Transverse colon (tissue), 4 donors: ENCODE measurements around the gene MESD. TPM values are rescaled to one million over a fixed set of nuclear protein-coding genes. Genes with fewer than 3 reads are reported as not detected.

Experiments used
- DNase-seq: peaks from one replicate; pipeline ENCODE4 v3.0.0-alpha.2; 2019
- H3K27ac ChIP-seq, 4 donors: fragments of 200-600 bp; sonication (generic); 2 replicates each; pipeline ENCODE4 v1.5.1; 2016 to 2018; ENCODE audit warnings: inconsistent platforms in 4 of 4
- H3K27me3 ChIP-seq: fragments of 200-600 bp; sonication (generic); 2 replicates; pipeline ENCODE4 v1.5.1; 2017; ENCODE audit warnings: inconsistent platforms
- H3K36me3 ChIP-seq, 4 donors: fragments of 200-600 bp; sonication (generic); 2 replicates each; pipeline ENCODE4 v1.5.1; 2017 to 2019; ENCODE audit warnings: inconsistent platforms in 4 of 4
- H3K4me1 ChIP-seq, 4 donors: fragments of 200-600 bp; sonication (generic); 2 replicates each; pipeline ENCODE4 v1.5.1; 2017 to 2020; ENCODE audit warnings: inconsistent platforms in 4 of 4
- H3K4me3 ChIP-seq, 4 donors: fragments of 200-600 bp; sonication (generic); 1 replicate in 1 of 4; 2 replicates in 3 of 4; pipeline versions ENCODE4 v1.5.1 to v1.6.1; 2017 to 2019; ENCODE audit warnings: inconsistent platforms in 4 of 4
- H3K9me3 ChIP-seq, 2 donors: fragments of 200-600 bp; sonication (generic); 2 replicates each; pipeline ENCODE4 v1.5.1; 2017 to 2019; ENCODE audit warnings: inconsistent platforms in 2 of 2
- CTCF ChIP-seq, 5 experiments: fragments of 200-600 bp in 3 of 5; fragments of 450-650 bp in 2 of 5; sonication (generic) in 3 of 5; IDR thresholded peaks; 1 replicate in 2 of 5; 2 replicates in 3 of 5; pipeline ENCODE4 v1.5.1; 2016 to 2017; ENCODE audit warnings: antibody characterized with exemption in 5 of 5, inconsistent platforms in 3 of 5, mild to moderate bottlenecking in 2 of 5, moderate library complexity in 1 of 5
- EP300 ChIP-seq: sonication (generic); formaldehyde crosslinking; IDR thresholded peaks from one replicate; pipeline ENCODE4 v1.6.1; 2017; ENCODE audit warnings: antibody characterized with exemption, low read depth
- POLR2A ChIP-seq: fragments of 450-650 bp; IDR thresholded peaks from one replicate; pipeline ENCODE4 v1.6.1; 2016; ENCODE audit warnings: antibody characterized with exemption, mild to moderate bottlenecking, moderate library complexity
- POLR2AphosphoS5 ChIP-seq, 3 donors: sonication (generic); formaldehyde crosslinking; IDR thresholded peaks; one replicate each; pipeline ENCODE4 v1.6.1; 2016; ENCODE audit warnings: antibody characterized with exemption in 3 of 3
- WGBS, 2 donors: methylation state at CpG; one replicate each; pipeline ENCODE4 v1.1.5; 2018; ENCODE audit warnings: low coverage in 1 of 2; 5-methylcytosine and 5-hydroxymethylcytosine counted together
- in situ Hi-C, 4 donors: fragments of 200-750 bp; cut with MboI; loops; one replicate each; pipeline versions ENCODE4 v1.15.0 to v1.15.1; 2017; ENCODE audit warnings: low sequenced_read_pairs in 3 of 4, low pct_ligation_motif_present in 1 of 4, low pct_unique_long_range_greater_than_20kb in 1 of 4
- intact Hi-C: fragments of 100-400 bp; cut with DNase I; formaldehyde crosslinking; loops from one replicate; pipeline ENCODE4 v1.15.1; 2023; ENCODE audit warnings: low total_unique reads
- total RNA-seq, 4 donors: library from RNA; depleted of rRNA; stranded (reverse); fragments of >200 nt; gene quantifications; one replicate each; pipeline ENCODE4 v1.1.0, GENCODE V29; 2016

Gene MESD
- total RNA-seq, 4 donors from 2014 or later = 15.8 to 39.3 (median 19.2) TPM

DNA sequence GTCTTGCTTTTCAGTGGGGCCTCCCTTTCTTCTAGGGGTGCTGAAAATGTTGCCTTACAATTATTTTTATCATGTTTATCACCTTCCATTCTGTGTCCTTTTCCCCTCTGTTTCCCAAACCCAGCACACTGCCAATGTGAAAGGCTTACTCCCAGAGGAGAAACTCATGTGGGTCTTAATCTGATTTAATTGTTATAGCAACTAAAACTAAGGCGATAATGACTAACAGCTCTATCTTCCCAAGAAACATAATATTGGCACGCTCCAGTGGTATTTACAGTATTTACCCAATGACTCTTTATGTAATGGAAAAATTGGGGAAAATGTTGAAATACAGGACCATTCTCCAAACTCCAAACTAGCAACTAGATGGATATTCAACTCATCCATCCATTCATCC, 58.4 kb downstream of the MESD start:
- Histone ChIP-seq H3K27ac (no peak overlapping the region), H3K4me1 (no peaks in the 10 kb centered on the region), H3K27me3 (no peaks in the 10 kb centered on the region), H3K4me3 (no peak overlapping the region), H3K36me3 (no peaks in the 10 kb centered on the region), H3K9me3 (no peaks in the 10 kb centered on the region)
- in situ Hi-C loops (no loop called here), intact Hi-C loops (no loop called here)
- no peak for DNase-seq
- WGBS, 2 donors = 90 to 93% methylated on average over 2 of the region's 2 CpGs
- TF ChIP-seq POLR2A = no peak
- TF ChIP-seq POLR2AphosphoS5 (IDR thresholded peaks at IDR 0.05) = no peak
- no peak for TF ChIP-seq EP300
- TF ChIP-seq CTCF (IDR thresholded peaks at IDR 0.05) = no peak

DNA sequence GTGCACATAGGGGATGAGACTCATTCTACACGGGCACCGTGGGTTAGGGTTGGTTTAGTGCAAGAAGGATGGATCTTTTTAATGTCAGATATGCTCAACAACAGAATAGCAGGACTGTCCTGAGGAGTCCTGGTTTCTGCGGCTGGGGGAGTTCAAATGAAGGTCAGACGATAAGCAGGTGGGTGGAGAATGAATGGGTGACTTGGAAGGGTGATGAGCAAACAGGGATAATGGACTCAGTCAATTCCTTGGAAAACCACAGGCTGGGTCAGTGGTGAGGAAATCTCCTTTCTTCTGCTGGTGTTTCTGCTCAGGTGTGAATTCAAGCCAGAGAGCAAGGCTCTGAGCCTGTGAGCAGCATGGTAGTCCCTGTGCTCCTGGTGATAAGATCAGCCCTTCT, 59.9 kb downstream of the MESD start:
- H3K27me3 ChIP-seq = no peaks in the 10 kb centered on the region
- H3K9me3 ChIP-seq = no peaks in the 10 kb centered on the region
- no peaks in the 10 kb centered on the region for H3K4me1 ChIP-seq
- 81 to 100% methylated on average over 2 to 4 of the region's 4 CpGs for WGBS, 2 donors
- in situ Hi-C loops = no loop called here
- TF ChIP-seq POLR2AphosphoS5 (IDR thresholded peaks at IDR 0.05) (no peak), EP300 (no peak), POLR2A (no peak), CTCF (IDR thresholded peaks at IDR 0.05) (no peak)
- no peaks in the 10 kb centered on the region for H3K36me3 ChIP-seq
- H3K27ac ChIP-seq = no peak overlapping the region
- no peak overlapping the region for H3K4me3 ChIP-seq
- intact Hi-C loops = no loop called here
- no peak for DNase-seq

GRCh38 chr15:80929225-80929624, 60.4 kb downstream of the MESD start:
- intact Hi-C loops = no loop called here
- TF ChIP-seq POLR2AphosphoS5 (IDR thresholded peaks at IDR 0.05) (no peak), POLR2A (no peak), EP300 (no peak), CTCF (IDR thresholded peaks at IDR 0.05) (no peak)

DNA sequence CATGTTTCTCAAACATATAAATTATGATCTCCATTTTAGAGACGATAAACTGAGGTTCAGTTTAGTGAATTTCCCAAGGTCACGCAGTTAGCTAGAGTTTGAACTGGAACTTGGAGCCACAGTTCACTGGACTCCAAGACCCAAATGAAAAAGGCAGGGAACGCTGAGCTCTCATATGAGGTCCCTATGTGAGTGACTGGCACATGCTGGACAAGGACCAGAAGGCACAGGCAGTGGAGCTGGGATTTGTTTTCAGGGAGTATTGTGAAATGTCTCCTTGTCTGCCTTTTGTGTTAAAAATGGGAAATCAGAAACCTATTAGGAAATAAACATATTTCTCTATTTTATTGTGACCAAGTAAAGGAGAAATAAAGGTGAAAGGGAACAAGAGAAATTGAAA, 63.5 kb downstream of the MESD start:
- Histone ChIP-seq H3K27me3 (no peaks in the 10 kb centered on the region), H3K9me3 (no peaks in the 10 kb centered on the region), H3K36me3 (no peaks in the 10 kb centered on the region), H3K4me1 (no peaks in the 10 kb centered on the region), H3K27ac (no peak overlapping the region), H3K4me3 (no peak overlapping the region)
- in situ Hi-C loops = no loop called here
- TF ChIP-seq EP300 (no peak), POLR2A (no peak), CTCF (IDR thresholded peaks at IDR 0.05) (no peak), POLR2AphosphoS5 (IDR thresholded peaks at IDR 0.05) (no peak)
- intact Hi-C loops = no loop called here
- 91 to 96% methylated on average over 3 of the region's 3 CpGs for WGBS, 2 donors
- DNase-seq = no peak

More at GRCh38 chr15:80929225-80929624, 60.4 kb downstream of the MESD start:
- no peak for DNase-seq
- Histone ChIP-seq H3K9me3 (no peaks in the 10 kb centered on the region), H3K36me3 (no peaks in the 10 kb centered on the region), H3K27me3 (no peaks in the 10 kb centered on the region), H3K4me1 (no peaks in the 10 kb centered on the region), H3K27ac (no peak overlapping the region), H3K4me3 (no peak overlapping the region)
- 93 to 100% methylated on average over 1 to 4 of the region's 4 CpGs for WGBS, 2 donors
- in situ Hi-C loops = no loop called here
